Stimulated activated CD8-positive, alpha-beta memory T cell treated with anti-CD3 and anti-CD28 coated beads, Interleukin-2, amount 100 ng/mL, for 1 hour (primary cell): ENCODE measurements around the gene ATL1.
"Not testable (repeated sequence)": the region's sequence is repeated elsewhere in the genome, so short reads cannot be mapped to it uniquely, and the experiment has no call there.

Source experiments
- DNase-seq, 2 donors: peaks; one replicate each; pipeline ENCODE4 v3.0.0-alpha.2; 2020; ENCODE audit warnings: low read depth in 2 of 2

Gene ATL1

DNA sequence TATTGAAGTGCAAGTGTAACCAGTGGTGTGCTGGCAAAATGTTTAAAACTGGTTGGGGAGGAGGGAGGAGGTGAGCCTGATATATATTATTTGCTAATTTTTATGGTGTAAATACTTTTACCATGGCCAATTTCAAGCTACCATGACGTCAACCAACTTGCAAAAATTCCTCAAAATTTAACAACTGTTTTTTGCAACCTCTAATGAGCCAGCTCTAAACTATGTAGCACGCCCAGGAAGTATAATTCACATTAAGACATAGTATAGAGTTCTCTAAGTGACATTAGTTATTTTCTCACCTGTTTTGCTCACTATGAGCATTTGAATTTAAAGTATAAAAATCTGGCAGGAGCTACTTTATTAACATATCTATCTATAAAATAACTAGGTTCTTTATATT, 41.4 kb downstream of the ATL1 start:
- DNase-seq: no peak

GRCh38 chr14:50602035-50602434, 42.1 kb downstream of the ATL1 start:
- DNase-seq: no peak

DNA sequence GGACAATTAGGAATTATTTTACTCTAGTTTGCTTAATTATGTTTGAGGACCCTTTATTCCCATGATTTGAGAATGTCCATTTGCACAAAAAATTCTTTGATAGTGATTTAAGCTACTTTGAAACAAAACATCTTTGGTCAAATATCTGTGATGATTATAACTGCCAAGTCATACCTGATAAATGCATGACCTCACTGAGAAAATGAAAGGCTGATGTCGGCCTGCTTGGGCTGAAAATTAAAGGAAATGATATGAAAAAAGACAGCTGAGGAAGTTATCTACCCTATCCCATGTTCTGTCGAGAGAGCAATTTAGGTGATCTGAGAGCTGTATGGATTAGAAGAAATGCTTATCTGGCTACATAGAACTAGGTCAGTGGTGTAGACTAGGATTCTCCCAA, 43.6 kb downstream of the ATL1 start:
- no peak for DNase-seq

GRCh38 chr14:50605766-50606165, 45.8 kb downstream of the ATL1 start:
- no peak for DNase-seq

DNA sequence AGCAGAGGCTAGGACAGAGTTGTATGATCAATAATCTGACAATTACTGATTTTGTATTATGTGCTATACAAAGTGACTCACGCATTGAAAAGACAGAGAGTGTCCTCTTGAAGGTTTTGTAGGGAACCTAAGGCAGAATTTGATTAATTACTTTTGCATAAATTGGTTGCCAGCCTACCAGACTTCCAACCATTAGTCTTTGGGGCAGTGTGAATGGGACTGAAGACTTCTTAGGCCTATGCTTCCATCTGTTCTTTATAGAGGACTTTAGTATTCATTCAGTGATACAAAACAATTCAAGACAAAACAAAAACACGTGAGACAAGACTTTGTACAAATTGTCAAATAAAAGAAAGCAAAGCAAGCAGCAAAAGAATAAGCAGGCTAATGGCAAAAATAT, 46.5 kb downstream of the ATL1 start:
- DNase-seq: no peak

DNA sequence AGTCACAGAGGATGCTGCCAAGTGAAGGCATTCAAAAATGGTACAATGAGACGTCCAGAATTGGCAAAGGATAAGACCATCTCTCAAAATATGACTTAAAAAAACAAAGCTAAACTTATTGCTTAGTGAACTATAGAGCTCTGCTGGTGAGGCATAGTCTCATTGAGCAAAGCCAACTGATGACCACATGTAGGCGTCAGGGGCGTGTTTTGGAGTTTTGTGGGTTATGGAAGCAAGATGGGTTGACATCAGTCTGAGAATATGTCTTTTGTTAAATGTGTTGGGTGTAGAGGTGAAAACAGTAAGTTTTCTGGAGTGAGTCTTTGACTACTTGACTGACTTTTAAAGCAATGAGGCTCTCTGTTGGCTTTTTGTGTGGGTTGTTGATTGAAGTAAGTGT, 47.2 kb downstream of the ATL1 start:
- DNase-seq: no peak

GRCh38 chr14:50607761-50608160, 47.8 kb downstream of the ATL1 start:
- no peak for DNase-seq

DNA sequence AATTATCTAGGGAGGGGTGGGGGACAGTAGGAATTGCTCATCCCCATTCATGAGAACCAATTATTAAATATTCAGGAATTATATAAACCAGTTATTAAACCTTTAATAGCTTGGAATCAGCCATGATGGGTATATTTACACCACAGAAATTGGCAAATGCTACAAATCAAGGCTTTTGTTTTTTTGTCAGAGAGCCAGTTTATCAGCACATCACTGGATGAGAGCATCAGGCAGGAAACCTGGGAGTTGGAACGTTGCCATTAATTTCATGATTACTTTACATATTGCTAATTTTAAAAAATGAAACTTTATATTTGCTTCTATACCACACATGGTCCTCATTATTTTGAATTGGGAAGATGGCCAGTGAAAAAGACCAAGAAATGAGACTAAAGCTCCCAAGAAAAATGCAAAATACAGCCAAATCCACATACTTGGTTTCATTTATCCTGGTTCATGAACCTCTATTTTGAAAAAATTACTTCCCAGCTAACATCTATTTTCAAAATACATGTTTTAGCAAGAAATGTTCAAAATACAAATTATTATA, 48.4 kb downstream of the ATL1 start:
- no peak for DNase-seq

DNA sequence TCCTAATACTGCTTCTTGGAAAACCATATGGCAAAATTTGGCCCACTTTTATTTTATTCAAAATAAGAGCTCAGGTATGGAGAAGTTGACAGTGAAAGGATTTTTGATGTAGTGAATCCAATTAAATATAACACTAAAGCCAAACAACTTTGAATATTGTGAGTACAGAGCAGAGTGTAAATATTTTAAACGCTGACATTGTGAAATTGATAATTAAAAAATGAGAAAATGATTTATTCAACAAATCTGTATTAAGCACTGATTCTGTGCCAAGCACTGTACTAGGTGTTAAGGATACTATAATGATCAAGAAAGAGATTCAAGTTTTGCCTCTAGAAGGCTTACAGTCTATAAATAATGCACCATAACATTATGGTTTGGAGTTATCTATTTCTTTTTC, 50.5 kb downstream of the ATL1 start:
- no peak for DNase-seq

DNA sequence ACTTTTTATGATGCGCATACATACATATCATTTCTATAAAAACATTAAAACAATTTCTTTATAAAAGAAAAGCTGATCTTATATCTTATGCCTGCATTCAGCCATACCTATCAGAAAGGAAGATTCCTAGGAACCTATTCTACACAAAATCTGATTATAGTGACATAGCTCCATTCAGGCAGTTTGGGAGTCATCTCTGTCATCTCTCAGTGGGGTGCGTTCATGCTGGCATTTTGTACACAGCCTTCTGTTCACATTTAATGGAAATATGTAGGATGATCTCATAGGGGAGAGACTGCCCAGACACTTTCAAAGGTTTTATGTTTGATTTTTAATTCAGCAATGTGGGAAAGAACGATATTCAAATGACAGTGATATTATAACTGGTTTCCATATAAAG, 52.9 kb downstream of the ATL1 start:
- no peak for DNase-seq

- DNase-seq: no peak
Measured at GRCh38 chr14:50615056-50615455, 55.1 kb downstream of the ATL1 start.

DNA sequence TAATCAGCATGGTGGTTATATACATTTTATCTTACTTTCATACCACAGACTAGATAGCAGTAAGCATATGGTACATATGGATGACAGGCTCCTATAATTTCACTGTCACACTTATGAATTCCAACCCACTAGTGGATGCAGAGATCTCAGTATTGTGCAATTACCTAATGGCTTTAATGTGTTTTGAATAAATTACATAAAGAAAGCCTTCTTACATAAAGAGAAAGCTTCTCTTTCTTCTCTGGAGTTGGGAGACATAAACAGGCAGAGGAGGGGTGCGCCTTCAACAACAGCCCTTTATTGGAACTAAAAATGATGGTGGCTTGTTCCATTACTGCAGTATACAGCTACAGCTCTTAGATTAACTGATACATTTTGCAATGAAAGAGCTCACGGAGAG, 55.6 kb downstream of the ATL1 start:
- no peak for DNase-seq

DNA sequence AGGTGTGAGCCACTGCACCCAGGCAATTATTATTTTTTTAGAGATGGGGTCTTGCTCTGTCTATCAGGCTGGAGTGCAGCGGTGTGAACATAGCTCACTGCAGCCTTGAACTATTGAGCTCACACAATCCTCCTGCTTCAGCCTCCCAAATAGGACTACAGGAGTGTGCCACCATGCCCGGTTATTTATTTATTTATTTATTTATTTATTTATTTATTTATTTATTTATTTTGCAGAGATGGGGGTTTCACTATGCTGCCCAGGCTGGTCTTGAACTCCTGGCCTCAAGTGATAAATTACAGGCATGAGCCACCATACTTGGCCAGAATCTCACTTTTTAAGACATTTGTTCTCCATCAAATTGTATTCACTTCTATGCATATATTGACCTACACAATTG, 56.3 kb downstream of the ATL1 start:
- DNase-seq: no peak

DNA sequence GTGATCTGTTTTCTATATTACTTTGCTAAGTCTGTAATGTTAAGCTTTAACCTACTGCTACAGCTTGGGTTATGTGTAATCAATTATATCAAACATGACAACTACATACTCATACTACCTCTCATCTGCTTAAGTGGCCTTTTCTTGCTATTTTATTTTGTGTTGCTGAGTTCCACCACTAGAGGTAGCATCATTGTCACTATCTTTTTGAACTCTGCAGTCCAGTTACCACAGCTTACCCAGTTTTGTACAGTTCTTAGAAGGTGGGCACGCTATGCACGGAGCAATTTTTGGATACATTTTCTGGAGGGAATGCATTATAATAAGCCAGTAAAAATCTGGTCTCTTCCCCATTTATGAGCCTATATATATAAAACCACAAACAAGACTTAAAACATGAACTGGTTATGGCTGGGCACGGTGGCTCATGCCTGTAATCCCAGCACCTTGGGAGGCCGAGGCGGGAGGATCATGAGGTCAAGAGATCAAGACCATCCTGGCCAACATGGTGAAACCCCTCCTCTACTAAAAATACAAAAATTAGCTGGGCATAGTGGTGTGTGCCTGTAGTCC, 59.7 kb downstream of the ATL1 start:
- no peak for DNase-seq

DNA sequence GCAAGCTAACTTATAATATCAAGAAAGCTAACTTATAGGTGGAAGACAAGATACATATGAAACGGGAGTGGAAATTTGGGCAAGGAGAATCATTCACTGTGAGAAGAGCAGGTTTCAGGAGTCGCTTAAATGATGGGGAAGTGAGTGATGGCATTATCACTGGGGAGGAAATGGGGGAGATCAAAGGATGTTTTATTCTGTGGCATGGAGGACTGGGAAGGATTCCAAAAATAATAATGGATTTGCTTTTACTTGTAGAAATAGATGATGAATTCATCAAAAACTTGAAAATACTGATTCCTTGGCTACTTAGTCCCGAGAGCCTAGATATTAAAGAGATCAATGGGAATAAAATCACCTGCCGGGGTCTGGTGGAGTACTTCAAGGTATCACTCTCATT, 60.4 kb downstream of the ATL1 start:
- no peak for DNase-seq

DNA sequence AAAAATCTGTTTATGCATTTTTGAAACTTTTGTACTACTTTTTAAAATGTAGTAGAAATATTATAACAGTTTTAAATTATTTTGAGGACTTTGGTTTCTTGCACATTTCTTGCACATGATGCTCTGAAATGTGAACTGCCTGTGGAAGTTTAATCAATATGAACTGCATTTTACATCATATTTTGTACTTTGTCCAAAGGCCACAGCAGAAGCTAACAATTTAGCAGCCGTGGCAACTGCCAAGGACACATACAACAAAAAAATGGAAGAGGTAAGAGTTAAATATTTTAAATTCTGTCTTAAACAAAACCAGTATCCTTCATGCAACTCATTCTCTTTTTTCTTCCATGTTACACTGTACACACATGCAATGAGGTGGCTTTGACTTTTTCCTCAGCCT, 63.0 kb downstream of the ATL1 start:
- no peak for DNase-seq

DNA sequence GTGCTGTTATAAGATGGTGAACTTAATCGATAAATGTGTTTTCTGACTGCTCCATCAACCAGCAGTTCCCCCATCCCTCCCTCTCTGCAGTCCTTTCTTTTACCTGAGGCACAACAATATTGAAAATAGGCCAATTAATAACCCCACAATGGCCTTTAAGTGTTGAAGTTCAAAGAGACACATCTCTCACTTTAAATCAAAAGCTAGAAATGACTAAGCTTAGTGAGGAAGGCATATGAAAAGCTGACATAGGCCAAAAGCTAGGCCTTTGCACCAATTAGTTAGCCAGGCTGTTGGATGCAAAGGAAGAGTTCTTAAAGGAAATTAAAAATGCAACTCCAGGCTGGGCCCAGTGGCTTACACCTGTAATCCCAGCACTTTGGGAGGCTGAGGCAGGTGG, 64.5 kb downstream of the ATL1 start:
- no peak for DNase-seq

GRCh38 chr14:50624947-50625346, 65.0 kb downstream of the ATL1 start:
- DNase-seq: not testable (repeated sequence)

DNA sequence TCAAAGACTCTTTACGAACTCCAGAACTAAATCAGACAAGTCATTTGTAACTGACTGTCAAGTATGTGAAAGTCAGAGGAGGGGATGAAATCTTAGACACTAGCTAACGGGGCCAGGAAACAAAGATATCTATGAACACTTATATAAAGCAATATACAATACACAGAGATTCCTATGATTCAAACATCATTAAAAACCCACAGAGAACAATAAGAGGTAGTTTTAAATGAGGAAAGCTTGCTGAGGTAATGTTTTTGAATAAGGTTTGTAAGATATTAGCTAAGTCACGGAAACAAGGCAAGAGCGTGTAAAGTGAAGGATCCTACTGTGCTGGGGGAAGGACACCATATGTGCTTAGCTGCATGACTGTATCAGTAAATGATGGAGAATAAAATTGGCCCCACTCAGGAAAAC, 71.5 kb downstream of the ATL1 start:
- no peak for DNase-seq

DNA sequence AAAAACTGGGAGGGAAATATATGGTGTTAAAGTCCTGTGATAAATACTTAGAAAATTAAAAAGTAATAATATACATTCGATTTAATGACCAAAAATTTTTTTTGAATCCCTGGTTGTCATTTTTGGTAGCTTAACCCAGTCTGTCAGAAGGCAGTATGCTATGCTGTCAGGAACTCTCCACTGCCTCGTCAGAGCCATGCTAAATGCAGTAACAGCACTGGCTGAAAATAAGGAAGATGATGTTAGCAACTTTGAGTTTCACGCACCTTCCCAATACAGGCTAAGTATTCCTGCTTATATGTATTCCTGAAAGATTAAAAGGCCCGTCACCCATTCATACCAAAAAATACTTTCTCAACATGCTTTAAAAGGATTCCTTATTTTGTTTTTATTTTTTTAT, 74.0 kb downstream of the ATL1 start:
- no peak for DNase-seq

- no peak for DNase-seq
Measured at GRCh38 chr14:50635141-50635540, 75.2 kb downstream of the ATL1 start.

DNA sequence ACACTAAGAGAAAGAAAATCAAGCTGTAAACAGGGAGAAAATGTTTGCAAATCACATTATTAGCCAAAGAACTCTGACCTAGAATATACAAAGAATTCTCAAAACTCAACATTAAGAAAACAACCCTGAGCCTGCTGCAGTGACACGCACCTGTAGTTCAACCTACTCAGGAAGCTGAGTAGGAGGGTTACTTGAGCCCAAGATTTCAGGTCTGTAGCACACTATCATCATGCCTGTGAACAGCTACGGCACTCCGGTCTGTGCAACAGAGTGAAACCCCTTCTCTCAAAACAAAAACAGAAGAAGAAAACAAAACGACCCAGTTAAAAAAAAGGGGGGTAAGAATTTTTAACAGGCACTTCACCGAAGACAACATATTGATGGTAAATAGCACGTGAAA, 87.3 kb downstream of the ATL1 start:
- no peak for DNase-seq

DNA sequence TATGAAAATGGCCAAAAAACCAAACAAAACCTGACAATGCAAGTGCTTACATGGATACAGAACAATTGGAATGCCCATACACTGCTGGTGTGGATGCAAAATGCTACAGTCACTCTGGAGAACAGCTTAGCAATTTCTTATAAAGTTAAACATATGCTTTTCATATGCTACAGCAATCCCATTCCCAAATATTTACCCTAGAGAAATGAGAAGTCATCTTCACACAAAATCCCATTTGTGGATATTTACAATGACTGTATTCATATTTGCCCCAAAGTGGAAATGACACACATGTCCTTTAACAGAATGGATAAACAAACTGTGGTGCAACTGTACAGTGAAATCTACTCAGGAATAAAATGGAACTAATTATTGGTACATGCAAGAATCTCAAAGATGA, 87.8 kb downstream of the ATL1 start:
- no peak for DNase-seq

- DNase-seq: no peak
Measured at GRCh38 chr14:50649691-50650090, 89.7 kb downstream of the ATL1 start.
